Lower lobe of right lung (tissue), 2 donors: ENCODE data around the gene UBE2H. TPM values are rescaled to one million over a fixed set of nuclear protein-coding genes. Genes with fewer than 3 reads are reported as not detected.

Experiments
- ATAC-seq, 2 donors: fragments of 200-7000 bp; cut with Tn5 transposase; one replicate each; pipeline ENCODE4 v1.9.1; 2020 to 2022; ENCODE audit warnings: mild to moderate bottlenecking in 2 of 2, moderate library complexity in 2 of 2
- DNase-seq: peaks from one replicate; pipeline ENCODE4 v3.0.0-alpha.2; 2020
- H3K27ac ChIP-seq: fragments of 200-600 bp; one replicate; pipeline ENCODE4 v1.8.0; 2022
- H3K27me3 ChIP-seq: fragments of 200-600 bp; one replicate; pipeline ENCODE4 v1.8.0; 2022; ENCODE audit warnings: low read depth
- H3K36me3 ChIP-seq: fragments of 200-600 bp; one replicate; pipeline ENCODE4 v1.8.0; 2022; ENCODE audit warnings: mild to moderate bottlenecking
- H3K4me1 ChIP-seq: fragments of 200-600 bp; one replicate; pipeline ENCODE4 v1.8.0; 2022
- H3K4me3 ChIP-seq: fragments of 200-600 bp; one replicate; pipeline ENCODE4 v1.8.0; 2022; ENCODE audit warnings: mild to moderate bottlenecking
- H3K9me3 ChIP-seq: fragments of 200-600 bp; one replicate; pipeline ENCODE4 v1.8.0; 2022
- CTCF ChIP-seq: fragments of 200-600 bp; IDR thresholded peaks from one replicate; pipeline ENCODE4 v1.8.0; 2022; ENCODE audit warnings: antibody characterized with exemption, mild to moderate bottlenecking
- intact Hi-C: fragments of 100-400 bp; cut with DNase I; formaldehyde crosslinking; loops from one replicate; pipeline ENCODE4 v1.11.0; 2022
- total RNA-seq: library from RNA; stranded (reverse); fragmentation: NEBNext Ultra II Directional; extraction: Animal tissue kit (Norgen Biotek cat#: 25700); gene quantifications from one replicate; pipeline ENCODE4 v1.2.1, GENCODE V29; 2021
- donor health status: DM: no; HTN: yes; CAD: no; lungs with severe emphysema.

Gene UBE2H
- total RNA-seq, 1 donor from 2014 or later, result 76.7 TPM

- H3K27me3 ChIP-seq, result no peaks in the 10 kb centered on the region
- H3K9me3 ChIP-seq, result no peaks in the 10 kb centered on the region
- no peak overlapping the region for H3K27ac ChIP-seq
- H3K36me3 ChIP-seq, result peaks cover 23% of the 10 kb centered on the region
- peaks cover 9% of the 10 kb centered on the region for H3K4me1 ChIP-seq
- intact Hi-C loops, result no loop called here
- TF ChIP-seq CTCF, result no peak
- no peak for DNase-seq
- ATAC-seq, result no peak
- no peak overlapping the region for H3K4me3 ChIP-seq
These were observed 44.6 kb downstream of the UBE2H start for GRCh38 chr7:129908181-129908580.

GRCh38 chr7:129907122-129907736 lies 45.5 kb downstream of the UBE2H start:
- TF ChIP-seq CTCF, result no peak
- peaks cover 26% of the 10 kb centered on the region for H3K36me3 ChIP-seq
- ATAC-seq (no peak), DNase-seq (no peak)
- no peak overlapping the region for H3K27ac ChIP-seq
- H3K4me1 ChIP-seq, result peaks cover 9% of the 10 kb centered on the region
- intact Hi-C loops, result no loop called here
- no peaks in the 10 kb centered on the region for H3K27me3 ChIP-seq
- no peaks in the 10 kb centered on the region for H3K9me3 ChIP-seq
- H3K4me3 ChIP-seq, result no peak overlapping the region

- intact Hi-C loops, result no loop called here
- Histone ChIP-seq H3K27ac (no peak overlapping the region), H3K4me3 (no peak overlapping the region), H3K9me3 (no peaks in the 10 kb centered on the region), H3K36me3 (peaks cover 26% of the 10 kb centered on the region), H3K4me1 (peaks cover 9% of the 10 kb centered on the region), H3K27me3 (no peaks in the 10 kb centered on the region)
- ATAC-seq (no peak), DNase-seq (no peak)
- no peak for TF ChIP-seq CTCF
These were observed 46.1 kb downstream of the UBE2H start for GRCh38 chr7:129906700-129907099.

DNA sequence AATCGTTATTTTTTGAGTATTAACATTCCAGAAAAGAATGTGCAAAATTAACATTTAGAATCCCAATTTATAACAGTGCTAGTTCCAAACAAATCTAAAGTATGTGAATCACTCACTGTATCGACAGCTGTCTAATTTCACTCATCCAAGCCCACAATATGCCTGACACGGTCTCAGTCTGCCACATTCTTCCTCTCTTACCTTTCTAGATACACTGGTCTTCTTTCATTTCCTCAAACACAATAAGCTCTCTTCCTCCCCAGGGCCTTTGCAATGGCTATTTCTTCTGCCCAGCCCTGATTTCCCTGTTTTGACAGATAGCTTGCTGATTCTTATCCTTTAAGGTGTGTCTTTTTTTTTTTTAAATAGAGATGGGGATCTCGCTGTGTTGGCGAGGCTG lies 48.8 kb downstream of the UBE2H start:
- Histone ChIP-seq H3K4me3 (no peak overlapping the region), H3K4me1 (peaks cover 16% of the 10 kb centered on the region), H3K27me3 (no peaks in the 10 kb centered on the region), H3K27ac (no peak overlapping the region), H3K9me3 (no peaks in the 10 kb centered on the region), H3K36me3 (peaks cover 20% of the 10 kb centered on the region)
- intact Hi-C loops, result no loop called here
- no peak for DNase-seq
- no peak for ATAC-seq
- TF ChIP-seq CTCF, result no peak

DNA sequence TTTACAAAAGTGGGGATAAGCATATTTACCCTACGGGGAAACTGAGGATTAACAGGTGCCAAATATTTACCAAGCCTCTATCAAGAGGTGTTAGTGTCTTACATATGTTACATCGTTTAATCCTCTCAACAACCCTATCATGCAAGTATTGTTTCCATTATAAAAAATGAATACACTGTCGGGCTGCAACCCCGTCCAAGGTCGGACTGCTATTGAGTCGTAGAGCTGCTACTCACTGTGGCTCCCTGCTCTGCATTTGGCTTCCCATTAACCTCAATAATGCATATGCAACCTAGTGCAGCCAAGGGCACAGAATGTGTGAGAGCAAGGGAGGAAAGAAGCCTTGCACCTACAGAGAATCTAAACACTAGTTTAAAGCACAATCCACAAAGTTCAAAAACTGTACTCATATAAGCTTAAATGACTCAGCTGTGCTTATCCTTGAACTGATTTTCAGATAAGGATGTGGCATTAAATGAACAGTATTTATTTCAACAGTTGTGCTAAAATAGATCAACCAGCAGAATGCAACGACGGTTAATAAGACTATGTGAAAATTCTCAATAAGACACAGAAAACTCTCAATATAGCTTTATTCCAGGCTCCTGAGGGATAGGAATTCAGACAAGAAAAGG lies 49.9 kb downstream of the UBE2H start:
- Histone ChIP-seq H3K27me3 (no peaks in the 10 kb centered on the region), H3K4me3 (no peak overlapping the region), H3K4me1 (peaks cover 17% of the 10 kb centered on the region), H3K27ac (no peak overlapping the region), H3K36me3 (peaks cover 20% of the 10 kb centered on the region), H3K9me3 (no peaks in the 10 kb centered on the region)
- DNase-seq, result no peak
- intact Hi-C loops, result no loop called here
- TF ChIP-seq CTCF, result no peak
- ATAC-seq, result no peak
